ENCODE measurements around the gene MTFP1. TPM values are rescaled to one million over a fixed set of nuclear protein-coding genes. Genes with fewer than 3 reads are reported as not detected.

Gene MTFP1
- total and polyA plus RNA-seq, 9 donors: 1.7 to 10.9 (median 6.3) TPM

DNA sequence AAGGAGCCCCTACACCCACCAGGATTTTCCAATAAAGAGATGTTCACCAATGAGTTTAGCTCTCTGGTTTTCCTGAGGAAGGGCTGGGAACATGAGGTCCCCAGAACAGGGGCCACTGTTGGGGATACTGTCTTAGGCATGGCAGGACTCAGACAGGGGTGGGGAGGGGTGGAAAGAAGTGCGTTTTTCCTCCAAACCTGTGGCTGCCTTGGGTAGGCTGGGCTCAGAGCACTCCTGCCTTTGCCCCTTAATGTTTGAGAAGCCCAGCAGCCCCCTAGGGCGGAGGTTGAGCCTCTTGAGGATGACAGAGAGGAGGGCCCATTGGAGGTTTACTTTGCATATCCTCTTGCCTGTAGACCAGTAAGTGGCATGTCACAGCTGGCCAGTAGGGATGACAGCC lies 10.6 kb downstream of the MTFP1 start:
- TF ChIP-seq POLR2A (IDR thresholded peaks at IDR 0.05) (no peak), EP300 (IDR thresholded peaks at IDR 0.05) (no peak)
- TF ChIP-seq, protein P1, sequence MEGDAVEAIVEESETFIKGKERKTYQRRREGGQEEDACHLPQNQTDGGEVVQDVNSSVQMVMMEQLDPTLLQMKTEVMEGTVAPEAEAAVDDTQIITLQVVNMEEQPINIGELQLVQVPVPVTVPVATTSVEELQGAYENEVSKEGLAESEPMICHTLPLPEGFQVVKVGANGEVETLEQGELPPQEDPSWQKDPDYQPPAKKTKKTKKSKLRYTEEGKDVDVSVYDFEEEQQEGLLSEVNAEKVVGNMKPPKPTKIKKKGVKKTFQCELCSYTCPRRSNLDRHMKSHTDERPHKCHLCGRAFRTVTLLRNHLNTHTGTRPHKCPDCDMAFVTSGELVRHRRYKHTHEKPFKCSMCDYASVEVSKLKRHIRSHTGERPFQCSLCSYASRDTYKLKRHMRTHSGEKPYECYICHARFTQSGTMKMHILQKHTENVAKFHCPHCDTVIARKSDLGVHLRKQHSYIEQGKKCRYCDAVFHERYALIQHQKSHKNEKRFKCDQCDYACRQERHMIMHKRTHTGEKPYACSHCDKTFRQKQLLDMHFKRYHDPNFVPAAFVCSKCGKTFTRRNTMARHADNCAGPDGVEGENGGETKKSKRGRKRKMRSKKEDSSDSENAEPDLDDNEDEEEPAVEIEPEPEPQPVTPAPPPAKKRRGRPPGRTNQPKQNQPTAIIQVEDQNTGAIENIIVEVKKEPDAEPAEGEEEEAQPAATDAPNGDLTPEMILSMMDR (IDR thresholded peaks at IDR 0.05): no peak
- H3K4me3 ChIP-seq: no peak overlapping the region
- intact Hi-C loops (cut with DNase I): no loop called here
- H3K27me3 ChIP-seq: no peaks in the 10 kb centered on the region
- H3K36me3 ChIP-seq: no peaks in the 10 kb centered on the region
- no peak for DNase-seq
- peaks cover 6% of the 10 kb centered on the region for H3K4me1 ChIP-seq (ENCODE audit: insufficient read depth)
- H3K27ac ChIP-seq: no peak overlapping the region
- WGBS, 3 donors: 69 to 85% (median 82%) methylated on average over 2 of the region's 2 CpGs
- no peaks in the 10 kb centered on the region for H3K9me3 ChIP-seq

DNA sequence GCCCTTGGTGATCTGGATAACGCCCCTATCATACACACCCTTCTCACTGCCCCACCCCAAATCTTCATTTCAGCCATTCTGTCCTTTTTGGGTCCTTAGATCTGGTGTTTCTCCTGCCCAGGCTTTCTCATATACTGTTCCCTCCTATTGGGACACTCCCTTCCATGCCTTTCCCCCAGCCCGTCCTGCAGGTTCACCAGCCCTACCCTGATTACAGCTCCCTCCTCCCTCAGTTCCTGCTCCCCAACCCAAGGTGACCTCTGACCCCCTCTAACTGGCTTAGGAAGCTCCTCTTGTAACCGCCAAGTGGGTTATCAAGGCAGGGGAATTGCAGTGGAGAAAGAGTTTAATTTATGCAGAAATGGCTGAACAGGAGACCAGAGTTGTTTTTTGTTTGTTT lies 13.0 kb downstream of the MTFP1 start:
- 80 to 86% (median 82%) methylated on average over 3 of the region's 3 CpGs for WGBS, 3 donors
- H3K36me3 ChIP-seq: no peaks in the 10 kb centered on the region
- TF ChIP-seq, protein P1 (IDR thresholded peaks at IDR 0.05): no peak
- no peak for TF ChIP-seq EP300 (IDR thresholded peaks at IDR 0.05)
- no peak for TF ChIP-seq POLR2A (IDR thresholded peaks at IDR 0.05)

DNA sequence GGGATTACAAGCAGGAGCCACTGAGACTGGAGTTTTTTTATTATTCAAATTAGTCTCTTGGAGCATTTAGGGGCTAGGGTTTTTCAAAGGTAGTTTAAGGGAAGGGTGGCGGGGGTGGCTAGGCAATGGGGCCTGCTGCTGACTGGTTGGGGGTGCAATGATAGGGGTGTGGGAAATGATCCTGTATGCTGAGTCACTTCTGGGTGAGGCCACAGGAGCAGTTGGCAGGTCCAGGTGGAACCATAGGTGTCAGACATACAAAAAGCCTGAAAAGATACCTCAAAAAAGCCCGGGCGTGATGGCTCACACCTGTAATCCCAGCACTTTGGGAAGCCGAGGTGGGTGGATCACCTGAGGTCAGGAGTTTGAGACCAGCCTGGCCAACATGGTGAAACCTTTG lies 13.7 kb downstream of the MTFP1 start:
- Histone ChIP-seq H3K4me3 (no peak overlapping the region), H3K9me3 (no peaks in the 10 kb centered on the region), H3K27ac (no peak overlapping the region), H3K27me3 (no peaks in the 10 kb centered on the region), H3K4me1 (ENCODE audit: insufficient read depth) (peaks cover 7% of the 10 kb centered on the region), H3K36me3 (no peaks in the 10 kb centered on the region)
- no peak for TF ChIP-seq POLR2A (IDR thresholded peaks at IDR 0.05)
- TF ChIP-seq EP300 (IDR thresholded peaks at IDR 0.05): no peak
- TF ChIP-seq, protein P1 (IDR thresholded peaks at IDR 0.05): no peak
- no peak for DNase-seq
- intact Hi-C loops (cut with DNase I): loop anchor here in 1 of 4 donors (2.0 kb wide), 1 partner anchor 32 kb away; no protein-coding TSS in a partner anchor
- 86 to 95% (median 92%) methylated on average over 4 of the region's 4 CpGs for WGBS, 3 donors

More for the DNA sequence above, 13.0 kb downstream of the MTFP1 start:
- Histone ChIP-seq H3K4me3 (no peak overlapping the region), H3K27me3 (no peaks in the 10 kb centered on the region), H3K4me1 (ENCODE audit: insufficient read depth) (peaks cover 7% of the 10 kb centered on the region), H3K27ac (no peak overlapping the region), H3K9me3 (no peaks in the 10 kb centered on the region)
- intact Hi-C loops (cut with DNase I): loop anchor here in 1 of 4 donors (2.0 kb wide), 1 partner anchor 32 kb away; no protein-coding TSS in a partner anchor
- DNase-seq: no peak

DNA sequence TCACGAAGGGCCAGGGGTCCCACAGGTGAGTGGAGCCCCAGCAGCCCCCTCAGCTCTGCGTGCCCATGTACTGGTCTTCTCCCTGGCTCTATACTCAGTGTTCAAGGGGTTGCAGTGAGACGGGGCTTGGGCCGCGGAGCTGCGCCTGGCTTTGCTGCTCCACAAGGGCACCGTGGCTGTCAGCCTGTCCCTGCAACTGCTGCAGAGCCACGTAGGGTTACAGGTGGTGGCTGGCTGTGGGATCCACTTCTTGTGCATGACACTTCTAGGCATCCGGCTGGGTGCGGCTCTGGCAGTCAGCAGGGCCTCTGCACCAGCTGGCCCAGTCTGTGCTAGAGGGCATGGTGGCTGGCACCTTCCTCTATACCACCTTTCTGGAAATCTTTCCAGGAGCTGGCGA lies 14.3 kb downstream of the MTFP1 start:
- 82 to 95% (median 92%) methylated on average over 11 of the region's 11 CpGs for WGBS, 3 donors
- Histone ChIP-seq H3K27me3 (no peaks in the 10 kb centered on the region), H3K4me3 (no peak overlapping the region), H3K9me3 (no peaks in the 10 kb centered on the region), H3K4me1 (ENCODE audit: insufficient read depth) (peaks cover 10% of the 10 kb centered on the region), H3K36me3 (no peaks in the 10 kb centered on the region), H3K27ac (no peak overlapping the region)
- TF ChIP-seq, protein P1 (IDR thresholded peaks at IDR 0.05): no peak
- no peak for TF ChIP-seq EP300 (IDR thresholded peaks at IDR 0.05)
- TF ChIP-seq POLR2A (IDR thresholded peaks at IDR 0.05): no peak
- DNase-seq: no peak
- intact Hi-C loops (cut with DNase I): loop anchor here in 1 of 4 donors (2.0 kb wide), 1 partner anchor 31 kb away; no protein-coding TSS in a partner anchor
